ENCODE results near the gene ASCL1.

Gene ASCL1

GRCh38 chr12:102920271-102920670 is 37.2 kb upstream of the ASCL1 start:
- Histone ChIP-seq H3K27ac (no peak overlapping the region), H3K9me3 (no peaks in the 10 kb centered on the region), H3K36me3 (no peaks in the 10 kb centered on the region), H3K4me1 (ENCODE audit: control insufficient read depth in 1 of 2, insufficient read depth in 1 of 2, low read depth in 1 of 2, low read length in 1 of 2) (no peaks in the 10 kb centered on the region), H3K27me3 (peaks cover 29% of the 10 kb centered on the region), H3K4me3 (ENCODE audit: low read depth in 1 of 2, low read length in 1 of 2) (no peak overlapping the region)
- TF ChIP-seq, protein P1, sequence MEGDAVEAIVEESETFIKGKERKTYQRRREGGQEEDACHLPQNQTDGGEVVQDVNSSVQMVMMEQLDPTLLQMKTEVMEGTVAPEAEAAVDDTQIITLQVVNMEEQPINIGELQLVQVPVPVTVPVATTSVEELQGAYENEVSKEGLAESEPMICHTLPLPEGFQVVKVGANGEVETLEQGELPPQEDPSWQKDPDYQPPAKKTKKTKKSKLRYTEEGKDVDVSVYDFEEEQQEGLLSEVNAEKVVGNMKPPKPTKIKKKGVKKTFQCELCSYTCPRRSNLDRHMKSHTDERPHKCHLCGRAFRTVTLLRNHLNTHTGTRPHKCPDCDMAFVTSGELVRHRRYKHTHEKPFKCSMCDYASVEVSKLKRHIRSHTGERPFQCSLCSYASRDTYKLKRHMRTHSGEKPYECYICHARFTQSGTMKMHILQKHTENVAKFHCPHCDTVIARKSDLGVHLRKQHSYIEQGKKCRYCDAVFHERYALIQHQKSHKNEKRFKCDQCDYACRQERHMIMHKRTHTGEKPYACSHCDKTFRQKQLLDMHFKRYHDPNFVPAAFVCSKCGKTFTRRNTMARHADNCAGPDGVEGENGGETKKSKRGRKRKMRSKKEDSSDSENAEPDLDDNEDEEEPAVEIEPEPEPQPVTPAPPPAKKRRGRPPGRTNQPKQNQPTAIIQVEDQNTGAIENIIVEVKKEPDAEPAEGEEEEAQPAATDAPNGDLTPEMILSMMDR (IDR thresholded peaks at IDR 0.05), result no peak

GRCh38 chr12:102921240-102921639 is 36.2 kb upstream of the ASCL1 start:
- peaks cover 19% of the 10 kb centered on the region for H3K27me3 ChIP-seq
- H3K27ac ChIP-seq, result no peak overlapping the region
- no peaks in the 10 kb centered on the region for H3K4me1 ChIP-seq (ENCODE audit: control insufficient read depth in 1 of 2, insufficient read depth in 1 of 2, low read depth in 1 of 2, low read length in 1 of 2)
- no peaks in the 10 kb centered on the region for H3K36me3 ChIP-seq
- TF ChIP-seq, protein P1 (IDR thresholded peaks at IDR 0.05), result no peak
- no peaks in the 10 kb centered on the region for H3K9me3 ChIP-seq
- no peak overlapping the region for H3K4me3 ChIP-seq (ENCODE audit: low read depth in 1 of 2, low read length in 1 of 2)

- no peak overlapping the region for H3K27ac ChIP-seq
- H3K27me3 ChIP-seq, result no peaks in the 10 kb centered on the region
- H3K36me3 ChIP-seq, result no peaks in the 10 kb centered on the region
- no peaks in the 10 kb centered on the region for H3K9me3 ChIP-seq
- TF ChIP-seq, protein P1 (IDR thresholded peaks at IDR 0.05), result no peak
- no peak overlapping the region for H3K4me3 ChIP-seq (ENCODE audit: low read depth in 1 of 2, low read length in 1 of 2)
- no peaks in the 10 kb centered on the region for H3K4me1 ChIP-seq (ENCODE audit: control insufficient read depth in 1 of 2, insufficient read depth in 1 of 2, low read depth in 1 of 2, low read length in 1 of 2)
Measured at GRCh38 chr12:102927220-102927619, 30.3 kb upstream of the ASCL1 start.

GRCh38 chr12:102933168-102933567 is 24.3 kb upstream of the ASCL1 start:
- no peak overlapping the region for H3K27ac ChIP-seq
- no peaks in the 10 kb centered on the region for H3K4me1 ChIP-seq (ENCODE audit: control insufficient read depth in 1 of 2, insufficient read depth in 1 of 2, low read depth in 1 of 2, low read length in 1 of 2)
- TF ChIP-seq, protein P1 (IDR thresholded peaks at IDR 0.05), result no peak
- H3K36me3 ChIP-seq, result no peaks in the 10 kb centered on the region
- H3K27me3 ChIP-seq, result no peaks in the 10 kb centered on the region
- no peak overlapping the region for H3K4me3 ChIP-seq (ENCODE audit: low read depth in 1 of 2, low read length in 1 of 2)
- no peaks in the 10 kb centered on the region for H3K9me3 ChIP-seq

DNA sequence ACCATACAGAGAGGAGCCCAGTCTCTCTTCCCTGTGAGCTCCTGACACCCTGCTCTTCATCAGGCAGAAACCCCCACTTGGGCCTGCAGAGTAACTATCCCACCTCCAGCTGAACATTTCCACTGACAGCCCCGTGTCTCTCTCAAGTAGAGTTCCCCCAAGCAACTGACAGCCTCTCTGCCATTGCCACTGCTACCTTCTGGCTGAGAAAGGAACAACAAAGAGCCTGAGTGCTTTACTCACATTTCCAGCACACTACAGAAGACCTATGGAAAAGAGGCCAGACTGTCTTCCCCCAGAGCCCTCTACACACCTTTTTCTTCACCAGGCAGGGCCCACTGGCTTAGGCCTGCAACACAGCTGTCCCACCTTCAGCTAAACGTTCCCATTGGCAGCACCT is 18.4 kb upstream of the ASCL1 start:
- H3K4me3 ChIP-seq (ENCODE audit: low read depth in 1 of 2, low read length in 1 of 2), result no peak overlapping the region
- no peaks in the 10 kb centered on the region for H3K4me1 ChIP-seq (ENCODE audit: control insufficient read depth in 1 of 2, insufficient read depth in 1 of 2, low read depth in 1 of 2, low read length in 1 of 2)
- TF ChIP-seq, protein P1 (IDR thresholded peaks at IDR 0.05), result no peak
- H3K27me3 ChIP-seq, result no peaks in the 10 kb centered on the region
- no peaks in the 10 kb centered on the region for H3K9me3 ChIP-seq
- H3K36me3 ChIP-seq, result no peaks in the 10 kb centered on the region
- no peak overlapping the region for H3K27ac ChIP-seq

GRCh38 chr12:102939670-102940222 is 17.7 kb upstream of the ASCL1 start:
- TF ChIP-seq, protein P1 (IDR thresholded peaks at IDR 0.05), result no peak
- Histone ChIP-seq H3K9me3 (no peaks in the 10 kb centered on the region), H3K36me3 (no peaks in the 10 kb centered on the region)

More at GRCh38 chr12:102939670-102940222, 17.7 kb upstream of the ASCL1 start:
- Histone ChIP-seq H3K27me3 (no peaks in the 10 kb centered on the region), H3K4me1 (ENCODE audit: control insufficient read depth in 1 of 2, insufficient read depth in 1 of 2, low read depth in 1 of 2, low read length in 1 of 2) (no peaks in the 10 kb centered on the region), H3K4me3 (ENCODE audit: low read depth in 1 of 2, low read length in 1 of 2) (no peak overlapping the region), H3K27ac (no peak overlapping the region)
